Ishikawa (cell line): ENCODE results near the gene SMC1B.

Experiments used
- CEBPB ChIP-seq: IDR thresholded peaks from 2 replicates; pipeline ENCODE4 v1.6.1; 2012
- CREB1 ChIP-seq: IDR thresholded peaks from 2 replicates; pipeline ENCODE4 v1.6.1; 2012; ENCODE audit warnings: low read depth
- EGR1 ChIP-seq: IDR thresholded peaks from 2 replicates; pipeline ENCODE4 v1.6.1; 2012
- EP300 ChIP-seq: IDR thresholded peaks from 2 replicates; pipeline ENCODE4 v1.6.1; 2012; ENCODE audit warnings: borderline replicate concordance
- FOXM1 ChIP-seq: IDR thresholded peaks from 2 replicates; pipeline ENCODE4 v1.6.1; 2012; ENCODE audit warnings: low read depth, borderline replicate concordance
- NFIC ChIP-seq: IDR thresholded peaks from 2 replicates; pipeline ENCODE4 v1.6.1; 2012
- RAD21 ChIP-seq: IDR thresholded peaks from 2 replicates; pipeline ENCODE4 v1.6.1; 2012; ENCODE audit warnings: low read depth
- TAF1 ChIP-seq: IDR thresholded peaks from 2 replicates; pipeline ENCODE4 v1.6.1; 2012; ENCODE audit warnings: low read depth, mild to moderate bottlenecking
- TCF12 ChIP-seq: IDR thresholded peaks from 2 replicates; pipeline ENCODE4 v1.6.1; 2012; ENCODE audit warnings: low read depth
- TEAD4 ChIP-seq: IDR thresholded peaks from 2 replicates; pipeline ENCODE4 v1.6.1; 2012
- YY1 ChIP-seq: IDR thresholded peaks from 2 replicates; pipeline ENCODE4 v1.6.1; 2012; ENCODE audit warnings: low read depth
- ZBTB7A ChIP-seq: IDR thresholded peaks from 2 replicates; pipeline ENCODE4 v1.6.1; 2012; ENCODE audit warnings: low read depth
- TF ChIP-seq, protein P1 (sequence below): IDR thresholded peaks from 2 replicates; pipeline ENCODE4 v1.6.1; 2012
- TF ChIP-seq, protein P2 (sequence below): IDR thresholded peaks from 2 replicates; pipeline ENCODE4 v1.6.1; 2012; ENCODE audit warnings: low read depth, mild to moderate bottlenecking
- TF ChIP-seq, protein P3 (sequence below): IDR thresholded peaks from 2 replicates; pipeline ENCODE4 v1.6.1; 2012

SMC1B gene

DNA sequence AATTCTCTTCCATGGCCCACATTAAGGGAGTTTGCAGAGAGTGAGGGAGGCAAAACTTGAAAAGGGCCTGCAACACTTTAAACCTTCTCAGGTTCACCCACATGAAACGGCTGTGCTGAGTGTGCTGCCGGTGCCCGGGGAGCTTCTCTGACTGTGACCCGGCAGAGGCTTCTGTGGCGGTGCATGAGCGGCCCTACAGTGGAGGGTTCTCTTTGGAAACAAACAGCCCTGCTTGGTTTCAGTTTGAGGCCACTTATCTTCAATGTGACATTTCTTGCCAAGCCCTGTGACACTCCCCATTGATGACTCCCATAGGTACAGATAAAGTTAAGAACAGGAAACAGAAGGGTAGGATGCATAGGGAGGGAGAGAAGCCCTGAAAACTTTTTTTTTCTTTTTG is 71.9 kb downstream of the SMC1B start:
- TF ChIP-seq YY1 (no peak), CEBPB (no peak), EGR1 (no peak), NFIC (no peak), RAD21 (no peak), EP300 (no peak), ZBTB7A (no peak), CREB1 (no peak), TCF12 (no peak), TEAD4 (no peak), TAF1 (no peak), FOXM1 (no peak)
- TF ChIP-seq, protein P1, sequence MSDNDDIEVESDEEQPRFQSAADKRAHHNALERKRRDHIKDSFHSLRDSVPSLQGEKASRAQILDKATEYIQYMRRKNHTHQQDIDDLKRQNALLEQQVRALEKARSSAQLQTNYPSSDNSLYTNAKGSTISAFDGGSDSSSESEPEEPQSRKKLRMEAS: no peak
- TF ChIP-seq, protein P2, sequence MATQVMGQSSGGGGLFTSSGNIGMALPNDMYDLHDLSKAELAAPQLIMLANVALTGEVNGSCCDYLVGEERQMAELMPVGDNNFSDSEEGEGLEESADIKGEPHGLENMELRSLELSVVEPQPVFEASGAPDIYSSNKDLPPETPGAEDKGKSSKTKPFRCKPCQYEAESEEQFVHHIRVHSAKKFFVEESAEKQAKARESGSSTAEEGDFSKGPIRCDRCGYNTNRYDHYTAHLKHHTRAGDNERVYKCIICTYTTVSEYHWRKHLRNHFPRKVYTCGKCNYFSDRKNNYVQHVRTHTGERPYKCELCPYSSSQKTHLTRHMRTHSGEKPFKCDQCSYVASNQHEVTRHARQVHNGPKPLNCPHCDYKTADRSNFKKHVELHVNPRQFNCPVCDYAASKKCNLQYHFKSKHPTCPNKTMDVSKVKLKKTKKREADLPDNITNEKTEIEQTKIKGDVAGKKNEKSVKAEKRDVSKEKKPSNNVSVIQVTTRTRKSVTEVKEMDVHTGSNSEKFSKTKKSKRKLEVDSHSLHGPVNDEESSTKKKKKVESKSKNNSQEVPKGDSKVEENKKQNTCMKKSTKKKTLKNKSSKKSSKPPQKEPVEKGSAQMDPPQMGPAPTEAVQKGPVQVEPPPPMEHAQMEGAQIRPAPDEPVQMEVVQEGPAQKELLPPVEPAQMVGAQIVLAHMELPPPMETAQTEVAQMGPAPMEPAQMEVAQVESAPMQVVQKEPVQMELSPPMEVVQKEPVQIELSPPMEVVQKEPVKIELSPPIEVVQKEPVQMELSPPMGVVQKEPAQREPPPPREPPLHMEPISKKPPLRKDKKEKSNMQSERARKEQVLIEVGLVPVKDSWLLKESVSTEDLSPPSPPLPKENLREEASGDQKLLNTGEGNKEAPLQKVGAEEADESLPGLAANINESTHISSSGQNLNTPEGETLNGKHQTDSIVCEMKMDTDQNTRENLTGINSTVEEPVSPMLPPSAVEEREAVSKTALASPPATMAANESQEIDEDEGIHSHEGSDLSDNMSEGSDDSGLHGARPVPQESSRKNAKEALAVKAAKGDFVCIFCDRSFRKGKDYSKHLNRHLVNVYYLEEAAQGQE: no peak
- TF ChIP-seq, protein P3, sequence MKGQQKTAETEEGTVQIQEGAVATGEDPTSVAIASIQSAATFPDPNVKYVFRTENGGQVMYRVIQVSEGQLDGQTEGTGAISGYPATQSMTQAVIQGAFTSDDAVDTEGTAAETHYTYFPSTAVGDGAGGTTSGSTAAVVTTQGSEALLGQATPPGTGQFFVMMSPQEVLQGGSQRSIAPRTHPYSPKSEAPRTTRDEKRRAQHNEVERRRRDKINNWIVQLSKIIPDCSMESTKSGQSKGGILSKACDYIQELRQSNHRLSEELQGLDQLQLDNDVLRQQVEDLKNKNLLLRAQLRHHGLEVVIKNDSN: no peak

DNA sequence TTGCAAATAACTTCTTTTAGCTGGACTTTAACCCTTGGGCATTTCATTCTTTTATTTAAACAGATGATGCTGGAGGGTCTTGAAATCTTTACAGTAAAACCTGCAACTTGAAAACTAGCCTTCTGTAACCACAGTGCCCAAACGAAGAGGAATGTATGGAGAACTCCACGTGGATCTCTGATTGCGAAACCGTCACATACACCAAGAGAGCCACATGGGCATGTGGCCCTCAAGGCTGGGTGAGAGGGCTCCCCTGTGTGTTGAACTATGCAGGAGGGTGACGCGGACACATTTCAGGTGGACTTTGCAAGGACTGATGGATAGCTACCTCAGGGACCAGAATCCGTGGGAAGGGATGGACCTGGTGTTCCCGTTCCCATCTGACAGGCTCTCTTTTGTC is 73.1 kb downstream of the SMC1B start:
- TF ChIP-seq FOXM1: no peak
- TF ChIP-seq, protein P3: no peak
- TF ChIP-seq TEAD4: no peak
- no peak for TF ChIP-seq EP300
- no peak for TF ChIP-seq EGR1
- TF ChIP-seq CEBPB: no peak

GRCh38 chr22:45338795-45339194 is 74.6 kb downstream of the SMC1B start:
- TF ChIP-seq CREB1: no peak
- TF ChIP-seq, protein P2: no peak
- no peak for TF ChIP-seq NFIC
- TF ChIP-seq RAD21: no peak
- no peak for TF ChIP-seq FOXM1
- no peak for TF ChIP-seq CEBPB
- no peak for TF ChIP-seq EGR1
- TF ChIP-seq, protein P1: no peak
- no peak for TF ChIP-seq TAF1
- TF ChIP-seq, protein P3: no peak
- no peak for TF ChIP-seq EP300
- TF ChIP-seq TCF12: no peak
- no peak for TF ChIP-seq ZBTB7A

DNA sequence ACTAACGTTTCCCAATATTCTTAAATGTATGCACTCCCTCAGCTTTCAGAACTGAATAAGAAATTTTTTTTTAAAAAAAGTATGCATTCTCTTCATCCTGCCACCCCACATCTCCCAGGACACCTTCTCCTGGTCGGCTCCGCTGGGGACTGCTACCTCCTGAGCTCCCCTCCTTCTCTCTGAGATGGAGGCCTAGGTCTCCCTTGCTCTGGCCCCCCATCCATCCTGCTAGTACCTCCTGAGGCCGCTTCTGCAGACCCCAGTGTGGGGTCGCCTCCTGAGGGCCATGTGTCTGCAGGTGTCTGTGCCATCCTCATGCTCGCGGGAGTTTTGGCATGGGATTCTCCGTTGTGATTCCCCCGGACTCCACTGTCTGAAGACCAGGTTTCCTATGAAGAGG is 75.9 kb downstream of the SMC1B start:
- TF ChIP-seq CEBPB (no peak), TEAD4 (no peak), TCF12 (no peak), TAF1 (no peak), EP300 (no peak), ZBTB7A (no peak), RAD21 (no peak), YY1 (no peak), EGR1 (no peak), FOXM1 (no peak), NFIC (no peak), CREB1 (no peak)
- TF ChIP-seq, protein P3: no peak
- TF ChIP-seq, protein P2: no peak
- TF ChIP-seq, protein P1: no peak
